GM12878 (cell line): ENCODE results near the gene ADAMTS13. TPM values are rescaled to one million over a fixed set of nuclear protein-coding genes. Genes with fewer than 3 reads are reported as not detected.
A peak's percentile ranks its signal among the peaks of the same experiment; 100 is the strongest.

ENCODE experiments used
- ATAC-seq: fragments of 200-7000 bp; cut with Tn5 transposase; 3 replicates; pipeline ENCODE4 v1.9.1; 2020; ENCODE audit warnings: mild to moderate bottlenecking, moderate library complexity
- BruUV-seq: library from RNA; stranded (reverse); fragments of 400-500 nt; replicated peaks from 2 replicates; lab custom pipeline; 2021; lab: Mats Ljungman, UMichigan
- CTCF ChIA-PET: fragments of 300-600 bp; sonication (Branson Sonifier 250); formaldehyde crosslinking; extraction: SDS; loops from one replicate; lab custom pipeline; 2021; ENCODE audit warnings: inconsistent platforms; lab: Yijun Ruan, JAX
- POLR2A ChIA-PET: fragments of 350-600 bp; formaldehyde crosslinking; extraction: SDS; loops from one replicate; lab custom pipeline; 2021; ENCODE audit warnings: inconsistent platforms; lab: Charles Lee
- RAD21 ChIA-PET: fragments of 300-600 bp; sonication (Branson Sonifier 250); formaldehyde crosslinking; loops from one replicate; lab custom pipeline; 2023; ENCODE audit warnings: antibody characterized with exemption; ENCODE audit not compliant: unreplicated experiment; lab: Charles Lee
- SMC1A ChIA-PET: fragments of 300-600 bp; sonication (Branson Sonifier 250); formaldehyde crosslinking; loops from one replicate; lab custom pipeline; 2023; ENCODE audit not compliant: unreplicated experiment, uncharacterized antibody; lab: Charles Lee
- DNase-seq: peaks from one replicate; pipeline ENCODE4 v3.0.0-alpha.2; 2011; ENCODE audit warnings: low read depth, low spot score
- FAIRE-seq: peaks from 3 replicates; lab custom pipeline; 2011; peaks lifted over from hg19 to GRCh38; lab: Jason Lieb, UNC
- H2AFZ ChIP-seq: 2 replicates; pipeline ENCODE4 v1.6.0; 2011; ENCODE audit warnings: low read depth, low read length, control low read depth; ENCODE audit not compliant: control insufficient read depth
- H3K27ac ChIP-seq: 2 replicates; pipeline ENCODE4 v1.5.1; 2011; ENCODE audit warnings: control low read depth; ENCODE audit not compliant: control insufficient read depth, insufficient read depth
- H3K27me3 ChIP-seq, 2 experiments: replicated peaks in 1 of 2; 2 replicates each; pipeline versions ENCODE4 v1.6.0 to v1.6.1; 2011; ENCODE audit warnings: low read length in 1 of 2; ENCODE audit not compliant: control insufficient read depth in 2 of 2, insufficient read depth in 2 of 2
- H3K36me3 ChIP-seq, 2 experiments: 2 replicates each; pipeline ENCODE4 v1.5.1; 2011; ENCODE audit warnings: low read length in 1 of 2; ENCODE audit not compliant: control insufficient read depth in 2 of 2, insufficient read depth in 2 of 2
- H3K4me1 ChIP-seq: 2 replicates; pipeline ENCODE4 v1.6.1; 2011; ENCODE audit warnings: mild to moderate bottlenecking, low read length, moderate library complexity, mixed read lengths; ENCODE audit not compliant: control insufficient read depth, insufficient read depth
- H3K4me2 ChIP-seq: 2 replicates; pipeline ENCODE4 v1.6.0; 2011; ENCODE audit warnings: control low read depth; ENCODE audit not compliant: control insufficient read depth, insufficient read depth
- H3K4me3 ChIP-seq: fragments of 200-600 bp; sonication (generic); 2 replicates; pipeline ENCODE4 v1.5.1; 2016
- H3K79me2 ChIP-seq: 2 replicates; pipeline ENCODE4 v1.6.0; 2011; ENCODE audit warnings: low read length; ENCODE audit not compliant: control insufficient read depth, insufficient read depth
- H3K9ac ChIP-seq: 2 replicates; pipeline ENCODE4 v1.8.0; 2011; ENCODE audit warnings: low read length, control low read depth, mixed read lengths; ENCODE audit not compliant: control insufficient read depth, insufficient read depth
- H3K9me3 ChIP-seq: replicated peaks from 3 replicates; pipeline ENCODE4 v1.5.1; 2011; ENCODE audit warnings: mild to moderate bottlenecking, low read length; ENCODE audit not compliant: control insufficient read depth, insufficient read depth
- H4K20me1 ChIP-seq: 2 replicates; pipeline ENCODE4 v1.6.0; 2011; ENCODE audit not compliant: control insufficient read depth, insufficient read depth
- ATF2 ChIP-seq: IDR thresholded peaks from 2 replicates; pipeline ENCODE4 v1.6.1; 2012; ENCODE audit warnings: low read length, inconsistent platforms
- BRCA1 ChIP-seq: IDR thresholded peaks from 2 replicates; pipeline ENCODE4 v1.6.1; 2011; ENCODE audit warnings: low read depth, low read length, improper control_type of control experiment
- CBX3 ChIP-seq: fragments of 200-600 bp; sonication (generic); IDR thresholded peaks from 2 replicates; pipeline ENCODE4 v1.6.1; 2016; ENCODE audit warnings: low read depth, borderline replicate concordance
- HCFC1 ChIP-seq: fragments of 150-350 bp; IDR thresholded peaks from 2 replicates; pipeline ENCODE4 v1.6.1; 2014; ENCODE audit warnings: low read length
- PAX5 ChIP-seq: IDR thresholded peaks from 2 replicates; pipeline ENCODE4 v1.6.1; 2011; ENCODE audit warnings: low read depth, low read length, borderline replicate concordance
- POLR2A ChIP-seq: IDR thresholded peaks from 2 replicates; pipeline ENCODE4 v1.6.1; 2011; ENCODE audit warnings: low read depth, mild to moderate bottlenecking, low read length
- RELA ChIP-seq: fragments of 450-650 bp; IDR thresholded peaks from 2 replicates; pipeline ENCODE4 v1.8.0; 2014; ENCODE audit warnings: borderline replicate concordance; ENCODE audit not compliant: partially characterized antibody
- ZNF24 ChIP-seq: fragments of 450-650 bp; IDR thresholded peaks from 2 replicates; pipeline ENCODE4 v1.6.1; 2017; ENCODE audit warnings: antibody characterized with exemption, mild to moderate bottlenecking
- WGBS: methylation state at CpG from one replicate; pipeline ENCODE4 v1.1.6; 2016; ENCODE audit warnings: low lambda C conversion rate; ENCODE audit not compliant: insufficient replicate concordance, insufficient coverage; ENCODE audit errors: missing lambda C conversion rate; 5-methylcytosine and 5-hydroxymethylcytosine counted together
- in situ Hi-C: fragments of 300-500 bp; cut with MboI; formaldehyde crosslinking; loops from 9 replicates; pipeline ENCODE4 v1.14.3; 2018; ENCODE audit warnings: mixed read lengths
- intact Hi-C: fragments of 100-400 bp; cut with micrococcal nuclease; formaldehyde crosslinking; loops from one replicate; pipeline ENCODE4 v1.14.2; 2022; ENCODE audit not compliant: unreplicated experiment
- polyA plus RNA-seq, 11 experiments: library from polyadenylated mRNA; depleted of rRNA in 4 of 11; unstranded in 6 of 11; stranded (reverse) in 5 of 11; fragments of >200 nt; fragmentation: Nextera tagmentation in 4 of 11; fragmentation: Illumina TruSeq in 1 of 11; extraction: Ambion mirVana in 4 of 11; extraction: Trizol in 1 of 11; gene quantifications; 1 replicate in 1 of 11; 2 replicates in 10 of 11; pipeline versions ENCODE4 v1.2.1 to v1.2.3, GENCODE V29; 2011 to 2016; ENCODE audit warnings: inconsistent platforms in 2 of 11, missing spikeins in 2 of 11, low read depth in 1 of 11
- total RNA-seq, 4 experiments: library from RNA; depleted of rRNA in 3 of 4; stranded (reverse); fragments of >200 nt in 3 of 4; fragmentation: Illumina TruSeq in 1 of 4; extraction: Trizol in 1 of 4; gene quantifications; 2 replicates each; pipeline versions ENCODE4 v1.2.1 to v1.2.3, GENCODE V29; 2013 to 2021
- TF ChIP-seq, protein P1 (sequence below): fragments of 450-650 bp; IDR thresholded peaks from 2 replicates; pipeline ENCODE4 v1.6.1; 2014; ENCODE audit warnings: mild to moderate bottlenecking

ADAMTS13 gene
- total and polyA plus RNA-seq, 10 of the 15 experiments (the other 5 are each of a cell fraction or from before 2014, with no cell fraction given) = 0.08 to 2.4 (median 0.28) TPM

- ChIA-PET SMC1A (no interaction called here), POLR2A (interaction anchor here (0.7 to 0.9 kb wide), 2 partner anchors 11 to 1128 kb away, joined by 3 to 5 read pairs; no protein-coding TSS in a partner anchor), RAD21 (no interaction called here), CTCF (no interaction called here)
- TF ChIP-seq POLR2A (peak; percentile 44), HCFC1 (no peak)
- no peak for ATAC-seq
- no peak overlapping the region for H3K9ac ChIP-seq
- H3K27me3 ChIP-seq = no peaks in the 10 kb centered on the region
- H3K27ac ChIP-seq = no peak overlapping the region
- BruUV-seq = no TSS peak
- peaks cover 9% of the 10 kb centered on the region for H3K4me1 ChIP-seq
- H2AFZ ChIP-seq = no peak overlapping the region
- H3K79me2 ChIP-seq = peaks cover 9% of the 10 kb centered on the region
- peaks cover 9 to 21% of the 10 kb centered on the region in 2 experiments; a peak in 3 of 4 replicates for H3K36me3 ChIP-seq
- no peak for FAIRE-seq
- in situ Hi-C loops (no loop called here), intact Hi-C loops (no loop called here)
- DNase-seq = no peak
- no peak overlapping the region for H3K4me3 ChIP-seq
- H4K20me1 ChIP-seq = no peaks in the 10 kb centered on the region
- WGBS = 96% methylated on average over 27 of the region's 27 CpGs
- no peak overlapping the region for H3K4me2 ChIP-seq
- no peaks in the 10 kb centered on the region for H3K9me3 ChIP-seq
Observed at GRCh38 chr9:133471551-133472276, 49.5 kb downstream of the ADAMTS13 start.

- DNase-seq (no peak), ATAC-seq (no peak), FAIRE-seq (no peak)
- POLR2A ChIA-PET = no interaction called here
- no TSS peak for BruUV-seq
- H3K27me3 ChIP-seq = no peaks in the 10 kb centered on the region
- RAD21 ChIA-PET = no interaction called here
- H3K4me1 ChIP-seq = peaks cover 15% of the 10 kb centered on the region
- peaks cover 9 to 24% of the 10 kb centered on the region in 2 experiments; a peak in 3 of 4 replicates for H3K36me3 ChIP-seq
- SMC1A ChIA-PET = no interaction called here
- no peak overlapping the region for H3K9ac ChIP-seq
- no peak overlapping the region for H3K4me3 ChIP-seq
- H3K4me2 ChIP-seq = no peak overlapping the region
- H3K79me2 ChIP-seq = peaks cover 14% of the 10 kb centered on the region
- no peak overlapping the region for H3K27ac ChIP-seq
- TF ChIP-seq, protein P1, sequence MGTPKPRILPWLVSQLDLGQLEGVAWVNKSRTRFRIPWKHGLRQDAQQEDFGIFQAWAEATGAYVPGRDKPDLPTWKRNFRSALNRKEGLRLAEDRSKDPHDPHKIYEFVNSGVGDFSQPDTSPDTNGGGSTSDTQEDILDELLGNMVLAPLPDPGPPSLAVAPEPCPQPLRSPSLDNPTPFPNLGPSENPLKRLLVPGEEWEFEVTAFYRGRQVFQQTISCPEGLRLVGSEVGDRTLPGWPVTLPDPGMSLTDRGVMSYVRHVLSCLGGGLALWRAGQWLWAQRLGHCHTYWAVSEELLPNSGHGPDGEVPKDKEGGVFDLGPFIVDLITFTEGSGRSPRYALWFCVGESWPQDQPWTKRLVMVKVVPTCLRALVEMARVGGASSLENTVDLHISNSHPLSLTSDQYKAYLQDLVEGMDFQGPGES = no peak
- TF ChIP-seq PAX5 = no peak
- no peak for TF ChIP-seq ZNF24
- no peak for TF ChIP-seq ATF2
- TF ChIP-seq CBX3 = no peak
- TF ChIP-seq RELA = no peak
- TF ChIP-seq BRCA1 = no peak
- intact Hi-C loops (no loop called here), in situ Hi-C loops (no loop called here)
- 100% methylated on average over 10 of the region's 11 CpGs for WGBS
- H4K20me1 ChIP-seq = peaks cover 3% of the 10 kb centered on the region; the same call in 1 of the 2 replicates
- no peak overlapping the region for H2AFZ ChIP-seq
- CTCF ChIA-PET = no interaction called here
- H3K9me3 ChIP-seq = no peaks in the 10 kb centered on the region
Observed at GRCh38 chr9:133472277-133472645, 50.1 kb downstream of the ADAMTS13 start.
